Right renal pelvis (tissue), 4 donors: Measurements from ENCODE around the gene MAPK13. TPM values are rescaled to one million over a fixed set of nuclear protein-coding genes. Genes with fewer than 3 reads are reported as not detected.
A peak's percentile ranks its signal among the peaks of the same experiment; 100 is the strongest.
"Not testable (repeated sequence)": the region's sequence is repeated elsewhere in the genome, so short reads cannot be mapped to it uniquely, and the experiment has no call there.

Experiments used
- DNase-seq, 4 donors: peaks; one replicate each; pipeline ENCODE4 v3.0.0-alpha.2; 2013; ENCODE audit warnings: low read depth in 4 of 4, low spot score in 3 of 4, missing footprints in 1 of 4
- polyA plus RNA-seq, 4 donors: library from polyadenylated mRNA; unstranded; fragments of 120-200 nt; gene quantifications; one replicate each; pipeline ENCODE4 v1.2.1, GENCODE V29; 2013; ENCODE audit not compliant: insufficient read length in 4 of 4

The MAPK13 gene
- polyA plus RNA-seq, 4 donors, result 20.7 to 24.5 (median 21.6) TPM

DNA sequence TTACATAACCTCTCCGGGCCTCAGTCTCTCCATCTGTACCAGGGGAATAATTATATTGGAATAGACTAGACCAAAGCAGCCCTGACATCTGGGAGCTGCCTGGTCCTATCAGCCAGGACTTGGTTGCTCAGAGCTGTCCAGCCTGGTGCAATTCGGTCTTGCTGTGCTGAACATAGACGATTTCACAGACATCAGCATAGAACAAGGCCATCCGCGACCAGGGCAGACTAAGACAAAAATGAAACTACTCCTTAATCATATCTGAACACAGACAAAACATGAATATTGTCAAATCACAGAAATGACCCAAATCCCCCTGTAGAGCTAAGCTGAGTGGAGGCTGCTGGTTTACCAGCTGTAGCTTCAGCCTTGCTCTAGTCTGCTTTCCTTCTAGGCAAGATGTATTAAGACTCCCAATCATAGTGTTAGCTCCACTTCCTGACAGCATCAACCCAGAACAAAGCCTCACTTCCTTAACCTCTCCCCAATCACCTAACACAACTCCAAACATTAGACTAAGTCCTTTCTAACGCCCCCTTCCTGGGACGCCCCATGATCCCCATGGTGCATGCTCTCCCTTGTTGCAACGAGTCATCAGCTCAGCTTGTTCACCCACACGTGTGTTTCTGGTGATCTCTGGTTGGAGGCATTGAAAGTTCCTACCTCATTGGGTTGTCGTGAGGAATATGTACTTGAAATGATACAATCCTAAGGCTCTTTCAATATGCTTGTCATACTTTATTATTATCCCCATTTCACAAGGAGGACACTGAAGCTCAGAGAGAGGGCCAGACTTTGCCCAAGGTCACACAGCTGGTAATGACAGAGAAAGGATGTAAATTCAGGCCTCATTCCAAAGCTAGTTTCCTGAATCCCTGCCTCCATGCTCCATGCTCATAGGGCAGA lies 3.5 kb upstream of the MAPK13 start:
- no peak for DNase-seq

DNA sequence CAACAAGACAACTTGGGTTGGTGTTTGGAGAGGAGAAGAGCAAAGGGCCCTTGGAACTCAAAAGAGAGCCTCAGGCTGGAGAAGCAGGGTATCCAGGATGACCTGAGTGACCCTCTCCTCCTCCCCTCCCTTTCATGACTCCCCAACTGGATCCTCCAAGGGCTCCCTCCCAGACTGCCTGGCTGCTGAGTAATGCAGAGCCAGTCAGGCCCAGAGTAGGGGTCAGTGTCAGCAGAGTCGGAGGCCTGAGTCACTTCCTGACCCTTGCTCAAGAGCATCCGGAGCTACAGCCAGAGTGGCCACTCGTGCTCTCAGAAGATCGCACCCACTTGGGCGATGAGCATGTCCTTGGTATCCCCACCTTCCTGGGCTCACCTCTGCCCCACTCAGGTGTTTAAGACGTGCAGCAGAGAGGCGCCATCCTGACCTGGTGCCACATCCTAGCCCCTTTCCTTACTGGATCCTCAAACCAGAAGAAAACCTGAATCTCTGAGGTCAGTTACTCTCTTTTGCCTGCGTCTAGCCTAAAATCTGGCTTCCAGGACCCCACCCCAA lies 2.8 kb upstream of the MAPK13 start:
- DNase-seq, result no peak

DNA sequence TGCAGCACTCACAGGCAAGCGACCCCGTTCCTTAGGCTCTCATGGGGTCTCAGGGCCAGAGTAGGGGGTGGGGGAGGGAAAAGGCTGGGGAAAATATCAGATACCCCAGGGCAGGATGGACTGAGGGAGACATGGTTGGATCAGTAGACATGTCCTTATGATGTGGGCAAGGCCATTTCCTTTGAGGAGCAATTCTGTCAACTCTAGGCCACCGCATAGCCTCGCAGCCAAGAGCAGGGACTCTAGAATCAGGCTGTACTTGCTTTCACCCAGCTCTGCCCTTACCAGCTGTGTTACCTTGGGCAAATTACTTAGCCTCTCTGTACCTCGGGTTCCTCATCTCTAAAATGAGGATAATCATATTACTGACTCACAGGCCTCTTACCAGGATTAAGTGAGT lies 2.2 kb upstream of the MAPK13 start:
- no peak for DNase-seq

DNA sequence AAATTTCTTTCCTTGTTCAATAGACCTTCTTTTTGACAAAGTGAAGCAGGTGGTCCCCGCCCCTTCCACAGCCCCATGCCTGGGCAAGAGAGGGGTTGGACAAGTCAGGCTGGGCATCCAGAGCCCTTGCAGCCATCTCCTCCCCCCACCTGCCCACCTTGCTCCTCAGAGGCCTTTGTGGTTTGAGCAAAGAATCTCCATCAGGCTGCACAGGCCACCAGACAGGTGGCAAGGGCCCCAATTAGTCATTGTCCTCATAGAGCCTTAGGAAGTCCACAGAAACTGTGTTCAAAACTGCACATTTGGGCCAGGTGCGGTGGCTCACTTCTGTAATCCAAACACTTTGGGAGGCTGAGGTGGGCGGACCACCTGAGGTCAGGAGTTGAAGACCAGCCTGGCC lies 1.5 kb upstream of the MAPK13 start:
- no peak for DNase-seq

DNA sequence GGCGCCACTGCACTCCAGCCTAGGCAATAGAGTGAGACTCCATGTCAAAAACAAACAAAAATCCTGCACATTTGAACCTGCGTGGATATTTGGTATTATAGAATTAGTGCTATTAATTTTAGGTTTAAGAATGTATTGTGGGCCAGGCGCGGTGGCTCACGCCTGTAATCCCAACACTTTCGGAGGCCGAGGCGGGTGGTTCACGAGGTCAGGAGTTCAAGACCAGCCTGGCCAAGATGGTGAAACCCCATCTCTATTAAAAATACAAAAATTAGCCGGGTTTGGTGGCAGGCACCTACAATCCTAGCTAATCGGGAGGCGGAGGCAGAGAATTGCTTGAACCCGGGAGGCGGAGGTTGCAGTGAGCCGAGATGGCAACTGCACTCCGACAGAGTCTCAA lies 979 bp upstream of the MAPK13 start:
- DNase-seq, result not testable (repeated sequence)

DNA sequence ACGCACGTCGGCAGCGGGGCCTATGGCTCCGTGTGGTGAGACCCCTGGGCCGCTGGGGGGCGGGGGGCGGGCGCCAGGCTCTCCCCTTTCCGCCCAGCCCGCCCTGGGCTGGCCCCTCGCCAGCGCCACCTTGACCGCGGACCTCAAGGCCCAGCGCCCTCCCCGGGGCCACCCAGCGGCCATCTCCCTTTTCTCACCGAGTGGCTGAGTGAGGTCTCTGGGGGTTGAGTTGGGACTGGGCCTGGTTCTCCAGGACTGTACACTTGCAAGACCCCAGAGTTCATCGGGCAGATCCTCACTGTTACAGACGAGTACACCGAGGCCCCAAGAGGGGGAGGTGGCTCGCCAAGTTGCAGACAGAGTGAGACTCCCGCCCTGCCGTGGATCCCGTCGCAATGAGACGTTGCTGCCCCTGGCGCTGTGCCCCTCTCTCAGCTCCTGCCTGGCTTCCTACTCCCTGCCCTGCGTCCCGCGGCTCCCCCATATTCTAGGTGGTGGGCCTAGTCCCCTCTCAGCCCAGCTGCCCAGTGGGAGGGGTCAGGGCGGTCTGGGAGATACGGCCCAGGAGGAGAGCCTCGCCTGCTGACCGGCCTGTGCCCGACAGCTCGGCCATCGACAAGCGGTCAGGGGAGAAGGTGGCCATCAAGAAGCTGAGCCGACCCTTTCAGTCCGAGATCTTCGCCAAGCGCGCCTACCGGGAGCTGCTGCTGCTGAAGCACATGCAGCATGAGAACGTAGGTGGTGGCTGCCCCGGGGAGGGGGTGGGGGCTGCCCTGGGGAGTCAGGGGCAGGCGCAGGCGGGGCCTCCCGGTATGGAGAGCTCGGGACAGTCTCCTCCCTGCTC lies 576 bp downstream of the MAPK13 start:
- DNase-seq, result no peak

DNA sequence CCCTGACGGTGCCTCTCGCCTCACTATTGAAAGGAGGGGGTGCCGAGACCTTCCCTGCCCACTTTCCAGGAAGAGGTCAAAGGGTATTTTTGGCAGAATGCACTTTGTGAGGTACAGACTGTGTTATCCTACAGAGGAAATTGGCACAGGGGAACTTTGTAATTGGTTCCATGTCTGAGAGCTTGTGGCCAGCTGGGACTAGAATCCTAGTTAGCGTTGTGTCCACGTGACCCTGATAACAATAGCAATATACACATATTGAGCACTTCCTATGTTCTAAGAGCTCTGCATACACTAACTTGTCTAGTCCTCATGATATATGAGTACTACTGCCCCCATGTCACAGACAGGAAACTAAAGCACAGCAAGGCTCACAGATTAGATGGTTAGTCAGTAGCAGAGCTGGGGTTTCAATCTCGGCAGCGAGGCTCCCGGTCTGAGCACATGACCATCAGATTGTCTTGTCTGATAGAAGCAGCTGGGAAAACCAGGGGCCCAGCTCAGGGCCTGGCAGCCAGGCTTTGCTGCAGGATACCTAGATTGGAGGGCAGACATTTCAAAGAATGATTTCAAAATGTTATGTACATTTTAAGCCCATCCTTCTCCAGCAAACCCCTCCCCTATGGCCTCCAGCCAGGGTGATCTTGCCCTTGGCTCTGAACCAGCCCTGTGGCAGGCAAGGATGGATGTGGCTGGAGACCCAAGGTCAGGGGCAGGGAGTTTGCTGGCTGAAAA lies 1.4 kb downstream of the MAPK13 start:
- peak in 3 of 4 donors; percentile 39 to 63 (median 44) for DNase-seq

DNA sequence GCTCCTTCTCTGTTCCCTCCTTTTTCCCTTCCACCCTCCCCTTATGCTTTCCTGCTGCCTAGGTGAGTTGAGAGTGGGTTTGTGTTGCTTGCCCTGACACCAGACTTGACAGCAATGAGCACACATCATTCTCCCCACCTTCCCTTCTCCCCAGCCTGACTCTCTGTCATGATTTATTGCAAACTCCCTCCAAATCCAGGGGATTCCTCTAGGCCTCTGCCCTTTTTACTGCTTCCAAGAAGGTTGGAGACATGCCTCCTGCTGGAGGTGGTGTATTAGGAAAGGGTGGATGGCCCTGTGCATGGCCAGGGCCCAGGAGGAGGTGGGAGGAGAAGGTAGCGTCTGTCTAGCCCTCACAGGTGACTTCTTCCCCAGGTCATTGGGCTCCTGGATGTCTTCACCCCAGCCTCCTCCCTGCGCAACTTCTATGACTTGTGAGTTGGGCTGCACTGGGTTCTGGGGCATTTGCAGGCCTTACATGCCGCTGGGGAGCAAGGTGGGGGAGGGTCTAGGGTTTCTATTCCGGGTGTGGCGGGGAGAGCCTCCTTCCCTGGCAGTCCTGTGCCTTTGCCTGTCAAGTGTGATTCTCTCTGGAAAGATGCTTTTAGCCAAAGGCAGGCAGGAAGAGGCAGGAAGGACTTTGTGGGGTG lies 2.1 kb downstream of the MAPK13 start:
- DNase-seq, result no peak

DNA sequence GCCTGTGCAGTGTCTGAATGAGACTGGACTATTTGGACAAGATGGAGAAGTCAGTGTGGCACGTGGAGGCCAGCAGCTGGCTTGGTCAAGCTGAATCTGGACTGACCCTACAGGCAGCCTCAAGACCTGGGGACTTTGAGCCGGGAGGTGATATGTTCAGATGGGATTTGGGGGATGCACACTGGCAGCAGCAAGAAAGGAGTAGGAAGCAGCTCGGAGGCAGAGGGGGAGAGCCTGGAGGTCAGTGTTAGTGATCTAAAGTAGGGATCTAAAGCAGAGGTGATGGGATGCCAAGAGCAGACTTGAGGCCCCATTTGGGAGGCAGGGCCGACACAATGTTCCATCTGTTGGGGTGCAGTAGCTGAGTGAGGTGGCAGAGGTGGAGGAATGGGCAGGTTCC lies 2.8 kb downstream of the MAPK13 start:
- no peak for DNase-seq

DNA sequence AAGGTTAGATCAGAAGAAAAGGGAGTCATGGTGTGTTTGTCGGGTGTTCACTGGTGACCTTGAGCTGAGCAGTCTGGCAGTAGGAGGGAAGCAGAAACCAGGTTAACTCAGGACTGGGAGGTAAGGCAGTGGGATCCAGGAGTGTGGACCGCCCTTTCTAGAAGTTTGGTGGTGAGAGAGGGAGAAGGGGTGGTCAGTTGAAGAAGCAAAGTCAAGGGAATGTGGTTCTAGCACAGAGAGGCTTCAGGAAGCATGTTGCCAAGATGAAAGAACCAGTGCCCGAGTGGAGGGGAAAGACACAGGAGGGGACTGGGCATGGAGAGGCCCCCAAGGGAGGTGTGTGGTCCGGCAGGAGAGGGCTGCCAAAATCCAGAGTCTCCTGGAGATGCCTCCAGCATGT lies 3.6 kb downstream of the MAPK13 start:
- no peak for DNase-seq

DNA sequence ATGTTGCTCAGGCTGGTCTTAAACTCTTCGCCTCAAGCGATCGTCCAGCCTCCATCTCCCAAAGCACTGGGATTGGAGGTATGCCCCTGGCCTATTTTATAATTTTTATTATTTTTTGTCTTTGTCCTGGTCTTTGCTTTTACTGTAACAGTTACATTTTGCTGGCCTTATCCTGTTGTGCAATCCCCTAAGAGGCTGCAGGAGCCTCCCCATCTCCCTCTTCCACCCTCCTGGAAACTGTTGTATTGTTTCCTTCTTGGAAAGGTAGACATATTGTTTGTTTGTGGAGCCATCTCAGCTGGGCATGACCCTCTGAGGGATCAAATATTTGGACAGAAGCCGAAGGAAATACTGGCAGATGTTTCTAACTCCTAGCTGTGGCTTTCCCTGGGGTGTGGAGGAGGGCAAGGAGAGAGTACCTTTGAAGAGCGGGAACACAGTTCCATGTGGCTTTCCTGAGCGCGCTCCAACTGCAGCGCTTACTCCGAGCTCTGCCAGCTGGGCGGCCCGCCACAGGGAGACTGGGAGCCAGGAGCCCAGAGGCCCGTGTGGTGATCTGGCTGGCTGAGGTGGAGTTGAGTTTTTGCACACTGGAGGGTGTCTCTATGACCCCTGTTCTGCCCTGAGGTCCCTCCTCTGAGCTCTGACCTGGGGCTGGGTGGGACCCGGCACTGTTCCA lies 4.9 kb downstream of the MAPK13 start:
- DNase-seq, result no peak

DNA sequence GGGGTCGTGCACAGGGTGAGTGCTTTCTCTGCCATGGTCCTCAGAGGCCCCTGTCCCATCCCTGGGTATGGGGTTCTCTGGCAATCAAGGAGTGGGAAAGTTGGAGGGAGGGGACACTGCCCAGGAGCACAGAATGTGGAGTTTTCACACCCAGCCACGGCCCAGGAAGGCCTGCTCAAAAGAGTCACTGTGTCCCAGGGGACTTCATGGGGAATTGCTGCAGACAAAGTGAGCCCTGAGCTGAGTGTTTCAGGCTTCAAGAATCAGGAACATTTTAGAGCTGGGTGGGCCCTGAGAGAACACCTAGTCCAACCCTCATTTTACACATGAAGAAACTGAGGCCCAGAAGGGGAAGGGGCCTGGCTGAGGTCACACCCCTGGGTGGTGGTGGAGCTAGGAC lies 5.7 kb downstream of the MAPK13 start:
- DNase-seq, result no peak

DNA sequence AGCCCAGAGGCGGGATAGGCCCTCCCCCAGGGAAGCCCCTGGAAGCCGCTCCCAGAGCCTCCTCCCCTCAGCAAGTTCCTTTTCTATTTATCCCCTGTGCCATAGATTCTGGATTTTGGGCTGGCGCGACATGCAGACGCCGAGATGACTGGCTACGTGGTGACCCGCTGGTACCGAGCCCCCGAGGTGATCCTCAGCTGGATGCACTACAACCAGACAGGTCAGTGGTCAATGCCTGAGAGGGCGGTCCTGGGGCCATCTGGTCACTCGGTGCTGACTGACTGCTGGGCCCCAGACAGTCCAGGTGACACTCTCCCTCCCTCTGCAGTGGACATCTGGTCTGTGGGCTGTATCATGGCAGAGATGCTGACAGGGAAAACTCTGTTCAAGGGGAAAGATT lies 6.2 kb downstream of the MAPK13 start:
- no peak for DNase-seq

DNA sequence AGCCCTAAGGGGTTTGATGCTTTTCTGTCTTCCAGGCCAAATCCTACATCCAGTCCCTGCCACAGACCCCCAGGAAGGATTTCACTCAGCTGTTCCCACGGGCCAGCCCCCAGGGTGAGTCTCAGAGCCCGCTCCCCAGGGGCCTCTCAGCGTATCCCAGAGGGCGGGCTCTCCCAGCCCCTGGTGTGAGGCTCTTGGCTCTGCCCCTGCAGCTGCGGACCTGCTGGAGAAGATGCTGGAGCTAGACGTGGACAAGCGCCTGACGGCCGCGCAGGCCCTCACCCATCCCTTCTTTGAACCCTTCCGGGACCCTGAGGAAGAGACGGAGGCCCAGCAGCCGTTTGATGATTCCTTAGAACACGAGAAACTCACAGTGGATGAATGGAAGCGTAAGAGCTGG lies 8.4 kb downstream of the MAPK13 start:
- DNase-seq, result no peak

DNA sequence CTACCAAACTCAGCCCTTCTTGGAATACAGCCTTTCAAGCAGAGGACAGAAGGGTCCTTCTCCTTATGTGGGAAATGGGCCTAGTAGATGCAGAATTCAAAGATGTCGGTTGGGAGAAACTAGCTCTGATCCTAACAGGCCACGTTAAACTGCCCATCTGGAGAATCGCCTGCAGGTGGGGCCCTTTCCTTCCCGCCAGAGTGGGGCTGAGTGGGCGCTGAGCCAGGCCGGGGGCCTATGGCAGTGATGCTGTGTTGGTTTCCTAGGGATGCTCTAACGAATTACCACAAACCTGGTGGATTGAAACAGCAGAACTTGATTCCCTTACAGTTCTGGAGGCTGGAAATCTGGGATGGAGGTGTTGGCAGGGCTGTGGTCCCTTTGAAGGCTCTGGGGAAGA lies 9.1 kb downstream of the MAPK13 start:
- no peak for DNase-seq

DNA sequence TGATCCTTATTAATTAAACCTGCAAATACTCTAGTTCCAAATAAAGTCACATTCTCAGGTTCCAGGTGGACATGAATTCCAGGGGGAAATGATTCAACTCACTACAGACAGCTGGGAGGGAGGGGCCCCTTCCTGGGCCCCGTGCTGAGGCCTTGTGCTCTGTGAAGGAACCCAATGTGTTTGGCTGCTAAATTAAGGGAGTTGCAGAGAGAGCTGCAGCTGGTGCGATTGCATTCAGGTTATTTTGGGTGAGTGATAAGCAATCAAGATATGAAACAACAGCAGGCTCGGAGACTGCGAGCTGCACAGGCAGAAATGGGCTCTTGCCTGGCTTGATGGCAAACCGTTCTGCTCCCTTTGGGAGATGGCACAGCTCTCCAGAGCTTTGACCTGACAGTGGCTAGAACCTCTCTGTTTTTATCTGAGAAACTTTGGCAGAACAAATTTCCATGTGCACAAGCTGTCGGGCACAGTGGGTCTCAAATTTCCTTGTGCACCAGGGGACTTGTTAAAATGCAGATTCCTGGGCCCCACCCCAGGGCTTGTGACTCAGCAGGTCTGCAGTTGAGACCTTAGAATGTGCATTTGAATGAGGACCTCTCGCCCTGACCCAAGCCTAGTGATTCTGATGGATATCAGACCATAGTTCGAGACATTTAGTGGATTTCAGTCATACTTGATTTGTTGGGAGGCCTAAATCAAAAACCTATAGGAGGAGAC lies 9.8 kb downstream of the MAPK13 start:
- no peak for DNase-seq

DNA sequence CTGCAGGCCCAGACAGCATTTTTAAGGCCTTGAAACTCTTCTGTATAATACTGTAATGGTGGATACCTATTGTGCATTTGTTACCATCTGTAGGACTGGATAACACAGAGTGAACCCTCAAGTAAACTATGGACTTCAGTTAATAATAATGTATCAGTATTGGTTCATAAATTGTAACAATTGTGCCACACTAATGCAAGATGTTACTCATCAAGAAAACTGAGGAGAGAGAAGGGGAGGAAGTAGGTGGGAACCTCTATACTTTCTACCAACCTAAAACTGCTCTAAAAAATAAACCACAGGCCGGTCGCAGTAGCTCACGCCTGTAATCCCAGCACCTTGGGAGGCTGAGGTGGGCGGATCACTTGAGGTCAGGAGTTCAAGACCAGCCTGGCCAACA lies 10.8 kb downstream of the MAPK13 start:
- no peak for DNase-seq

DNA sequence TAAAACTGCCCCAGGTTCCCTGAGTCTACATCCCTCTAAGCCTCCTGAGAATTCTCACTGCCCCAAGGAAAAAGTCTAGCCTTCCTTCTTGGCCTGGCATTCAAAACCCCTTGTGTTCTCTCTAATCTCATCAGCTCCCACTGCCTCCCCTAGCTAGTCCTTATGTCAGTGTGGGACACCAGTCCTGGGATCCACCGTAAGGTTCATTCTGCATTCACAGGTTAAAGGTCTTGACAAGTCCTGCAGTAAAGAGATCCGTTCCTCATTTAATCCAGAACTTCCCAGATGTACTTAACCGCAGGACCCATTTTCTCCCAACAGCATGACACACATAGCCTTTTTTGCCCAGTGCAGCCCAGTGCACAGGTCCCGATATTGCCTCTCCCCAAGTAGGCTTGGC lies 11.6 kb downstream of the MAPK13 start:
- no peak for DNase-seq
